GM19099 (cell line): ENCODE measurements around the gene SLC35F3.

Source experiments
- POLR2A ChIP-seq: IDR thresholded peaks from 3 replicates; pipeline ENCODE4 v1.6.1; 2011; ENCODE audit warnings: low read depth; ENCODE audit not compliant: insufficient read length; ENCODE audit errors: extremely low read depth

SLC35F3 gene

DNA sequence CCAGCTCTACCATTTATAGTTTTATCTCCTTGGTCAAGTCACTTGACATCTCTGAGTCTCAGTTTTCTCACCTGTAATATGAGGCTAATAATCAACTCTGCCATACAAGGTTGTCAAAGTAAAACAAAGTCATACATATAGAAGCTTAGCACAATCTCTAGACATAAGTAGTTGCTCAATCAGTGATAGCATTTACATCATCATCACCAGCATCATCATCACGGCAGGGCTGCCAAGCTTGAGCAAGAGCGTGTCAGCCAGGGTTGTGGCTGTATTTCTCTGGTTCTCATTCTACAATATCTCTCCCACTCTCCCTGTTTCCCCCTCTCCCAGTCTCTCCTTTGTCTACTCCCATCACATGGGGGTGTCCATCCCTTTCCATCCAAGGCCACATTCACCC lies 427.0 kb downstream of the SLC35F3 start:
- TF ChIP-seq POLR2A, result no peak

DNA sequence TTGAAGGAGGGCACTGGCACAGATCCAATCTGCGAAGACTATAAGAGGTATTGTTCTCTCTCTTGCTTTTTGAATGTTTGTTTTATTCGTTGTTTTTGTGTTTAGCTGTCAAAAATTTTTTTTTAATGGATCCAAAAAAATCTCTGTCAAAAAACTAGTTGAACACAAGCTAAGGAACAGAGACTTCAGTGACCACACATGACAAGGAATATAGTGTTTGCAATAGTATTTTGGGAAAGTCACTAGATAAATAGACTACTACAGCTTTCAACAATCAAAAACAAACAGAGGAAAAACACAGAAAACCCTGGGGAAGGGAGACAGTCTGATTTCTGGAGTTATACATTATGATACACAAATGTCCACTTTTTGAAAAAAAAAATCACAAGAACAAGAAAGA lies 431.9 kb downstream of the SLC35F3 start:
- no peak for TF ChIP-seq POLR2A

DNA sequence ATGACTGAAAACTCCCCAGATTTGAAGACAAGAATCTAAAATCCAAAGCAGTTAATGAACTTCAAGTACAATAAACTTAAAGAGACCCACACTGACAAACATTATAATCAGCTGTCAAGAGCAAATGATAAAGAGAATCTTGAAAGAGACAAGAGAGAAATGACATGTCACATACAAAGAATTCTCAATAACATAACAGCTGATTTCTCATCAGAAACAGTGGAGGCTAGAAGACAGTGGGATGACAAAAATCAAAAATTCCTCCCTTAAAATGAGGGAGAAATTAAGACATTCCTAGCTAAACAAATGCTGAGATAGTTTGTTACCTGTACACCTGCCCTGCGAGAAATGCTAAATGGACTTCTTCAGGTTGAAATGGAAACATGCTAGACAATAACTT lies 432.8 kb downstream of the SLC35F3 start:
- no peak for TF ChIP-seq POLR2A

DNA sequence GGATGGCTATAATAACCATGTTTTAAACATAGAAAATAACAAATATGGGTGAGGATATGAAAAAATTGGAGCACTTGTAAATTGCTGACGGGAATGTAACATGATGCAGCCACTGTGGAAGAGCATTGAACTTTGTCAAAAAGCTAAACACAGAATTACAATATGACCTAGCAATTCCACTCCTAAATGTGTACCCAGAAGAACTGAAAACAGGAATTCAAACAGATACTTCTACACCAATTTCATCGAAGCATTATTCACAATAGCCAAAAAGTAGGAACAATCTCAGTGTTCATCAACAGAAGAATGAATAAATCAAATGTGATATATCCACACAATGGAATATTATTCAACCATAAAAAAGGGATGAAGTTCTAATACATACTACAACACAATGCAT lies 436.1 kb downstream of the SLC35F3 start:
- TF ChIP-seq POLR2A, result no peak

DNA sequence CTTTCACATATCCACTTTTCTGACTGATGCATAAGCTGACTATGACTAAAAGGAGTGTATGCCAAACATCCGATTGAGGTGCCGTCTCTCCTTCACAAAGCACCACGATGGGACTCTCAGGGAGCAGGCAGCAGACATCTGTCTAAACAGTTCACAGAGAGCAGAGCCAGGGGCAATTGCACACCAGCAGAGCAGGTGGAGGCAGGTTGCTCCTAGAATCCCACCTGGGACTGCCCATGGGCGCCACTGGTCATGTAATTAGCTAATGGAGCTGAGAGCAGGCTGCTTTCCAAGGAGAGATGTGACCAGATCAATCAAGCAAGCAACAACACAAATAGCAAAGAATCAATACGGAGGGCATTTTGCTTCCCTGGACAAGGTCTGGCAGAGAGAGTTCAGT lies 438.3 kb downstream of the SLC35F3 start:
- TF ChIP-seq POLR2A, result no peak

DNA sequence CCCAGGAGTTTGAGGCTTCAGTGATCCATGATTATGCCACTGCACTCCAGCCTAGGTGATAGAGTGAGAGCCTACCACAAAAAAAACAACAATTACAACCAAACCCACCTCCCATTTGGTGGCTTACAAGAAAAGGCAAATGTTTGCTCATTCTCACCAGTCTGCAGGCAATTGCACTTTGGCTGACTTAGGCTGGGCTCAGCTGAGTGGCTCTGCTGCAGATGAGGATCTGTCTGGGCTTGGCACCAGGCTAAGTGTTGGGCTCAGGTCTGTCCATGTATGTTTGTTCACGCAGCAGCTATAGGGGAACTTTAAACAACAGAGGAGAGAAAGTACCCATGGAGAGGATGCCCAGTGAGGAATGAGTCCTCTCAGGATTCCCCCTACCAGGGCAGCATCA lies 440.8 kb downstream of the SLC35F3 start:
- no peak for TF ChIP-seq POLR2A

DNA sequence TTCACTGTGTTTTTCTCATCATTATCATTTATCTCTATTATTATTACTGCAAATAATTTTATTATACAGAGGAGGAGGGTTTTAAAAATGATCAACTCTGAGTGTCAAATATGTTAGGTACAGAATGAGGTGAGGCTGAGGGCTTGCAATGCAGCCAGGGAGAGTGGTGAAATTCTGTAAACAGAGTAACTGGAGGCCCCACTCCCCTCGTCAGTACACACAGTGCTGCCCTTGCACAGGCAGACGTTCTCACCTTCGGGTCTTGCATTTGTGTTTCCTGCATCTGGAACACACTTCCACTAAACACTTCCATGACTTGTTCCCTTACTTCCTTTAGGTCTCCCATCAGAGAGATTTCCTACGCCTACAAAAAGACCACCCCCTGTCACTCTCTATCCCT lies 444.5 kb downstream of the SLC35F3 start:
- TF ChIP-seq POLR2A, result no peak

DNA sequence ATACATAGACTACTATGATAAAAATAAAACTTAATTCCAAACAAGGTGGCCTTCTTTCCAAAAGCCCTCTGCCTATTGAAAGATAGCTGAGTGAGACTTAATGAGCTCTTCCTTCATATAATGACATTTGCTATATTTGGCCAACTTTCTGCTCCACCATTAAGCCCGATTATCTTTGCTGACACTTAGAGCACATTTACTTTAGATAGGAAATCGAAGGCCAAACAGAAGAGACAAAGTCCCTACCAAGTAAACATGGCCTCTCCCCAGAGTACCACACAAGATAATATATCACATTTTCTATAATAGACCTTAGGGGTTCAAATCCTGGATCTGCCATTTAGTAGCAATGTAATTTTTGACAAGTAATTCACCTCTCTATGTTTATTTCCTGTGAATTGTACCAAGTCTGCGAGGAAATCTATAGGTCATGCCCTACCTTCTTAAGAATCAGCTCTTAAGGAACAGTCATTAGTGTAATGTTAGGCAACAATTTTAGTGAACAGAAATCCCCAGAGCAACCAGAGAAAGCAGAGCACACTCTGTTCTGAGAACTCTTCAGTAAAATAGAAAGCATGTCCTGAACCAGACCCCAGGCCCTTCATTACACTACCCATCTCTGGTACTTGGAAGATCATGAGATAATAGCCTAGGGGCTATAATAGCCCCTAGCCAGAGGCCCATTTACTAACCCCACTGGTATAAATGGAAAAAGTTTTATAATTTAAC lies 451.5 kb downstream of the SLC35F3 start:
- TF ChIP-seq POLR2A, result no peak

DNA sequence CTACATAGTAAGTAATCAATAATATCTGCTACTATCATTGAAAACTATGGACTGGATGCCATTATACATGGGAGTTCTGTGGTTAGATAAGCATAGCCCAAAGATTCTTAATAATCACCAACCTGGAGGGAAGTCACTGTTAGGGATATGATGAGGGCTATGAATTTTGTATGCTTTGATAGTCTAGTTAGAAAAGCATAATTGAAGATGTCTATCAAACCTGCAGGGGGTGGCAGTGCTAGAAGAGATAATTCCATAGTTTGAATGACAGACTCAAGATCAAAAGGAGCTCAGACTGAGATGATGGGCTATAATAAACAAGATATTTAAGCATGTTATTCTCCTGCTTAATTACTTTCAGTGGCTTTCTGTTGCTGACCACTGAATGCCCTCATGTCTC lies 453.4 kb downstream of the SLC35F3 start:
- TF ChIP-seq POLR2A, result no peak

DNA sequence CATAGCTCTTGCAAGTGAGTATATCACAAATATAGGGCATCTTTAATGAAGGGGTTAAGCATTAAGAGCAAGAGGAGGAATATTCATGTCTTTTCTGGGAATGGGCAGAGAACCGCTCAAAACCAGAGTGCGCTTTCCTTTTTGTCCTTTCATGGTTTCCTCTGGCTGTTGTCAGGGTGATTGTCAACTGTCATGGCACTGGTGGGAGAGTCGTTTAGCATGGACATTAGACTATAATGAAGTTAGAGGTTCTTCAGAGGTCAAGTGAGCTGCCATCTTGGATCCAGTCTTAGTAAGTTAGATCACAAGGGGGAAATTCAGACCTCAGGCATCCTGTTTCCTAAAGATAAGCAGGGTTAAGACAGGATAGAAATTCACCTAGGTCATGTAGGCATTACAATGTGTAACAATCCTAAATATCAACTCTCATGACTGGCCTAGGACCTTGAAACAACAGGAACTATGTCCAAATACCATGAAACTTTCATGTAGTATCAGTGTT lies 456.7 kb downstream of the SLC35F3 start:
- TF ChIP-seq POLR2A, result no peak

DNA sequence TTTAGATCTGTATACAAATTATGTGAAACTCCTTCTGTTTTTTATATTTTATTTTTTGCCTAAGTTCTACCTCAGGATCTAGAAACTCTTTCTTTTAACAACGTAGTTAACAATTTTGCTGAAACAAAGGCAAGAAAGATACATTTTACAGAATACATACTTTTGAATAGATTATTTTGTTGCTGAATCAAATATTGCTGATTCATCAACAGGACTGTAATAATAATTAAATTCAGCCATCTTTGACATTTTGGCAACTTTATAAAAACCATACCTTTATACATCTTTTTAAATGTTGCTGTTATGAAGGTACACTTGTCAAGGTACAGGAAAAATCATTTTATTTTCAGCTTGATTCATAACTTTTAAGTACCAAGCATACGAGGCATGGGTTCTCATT lies 458.1 kb downstream of the SLC35F3 start:
- TF ChIP-seq POLR2A, result no peak

DNA sequence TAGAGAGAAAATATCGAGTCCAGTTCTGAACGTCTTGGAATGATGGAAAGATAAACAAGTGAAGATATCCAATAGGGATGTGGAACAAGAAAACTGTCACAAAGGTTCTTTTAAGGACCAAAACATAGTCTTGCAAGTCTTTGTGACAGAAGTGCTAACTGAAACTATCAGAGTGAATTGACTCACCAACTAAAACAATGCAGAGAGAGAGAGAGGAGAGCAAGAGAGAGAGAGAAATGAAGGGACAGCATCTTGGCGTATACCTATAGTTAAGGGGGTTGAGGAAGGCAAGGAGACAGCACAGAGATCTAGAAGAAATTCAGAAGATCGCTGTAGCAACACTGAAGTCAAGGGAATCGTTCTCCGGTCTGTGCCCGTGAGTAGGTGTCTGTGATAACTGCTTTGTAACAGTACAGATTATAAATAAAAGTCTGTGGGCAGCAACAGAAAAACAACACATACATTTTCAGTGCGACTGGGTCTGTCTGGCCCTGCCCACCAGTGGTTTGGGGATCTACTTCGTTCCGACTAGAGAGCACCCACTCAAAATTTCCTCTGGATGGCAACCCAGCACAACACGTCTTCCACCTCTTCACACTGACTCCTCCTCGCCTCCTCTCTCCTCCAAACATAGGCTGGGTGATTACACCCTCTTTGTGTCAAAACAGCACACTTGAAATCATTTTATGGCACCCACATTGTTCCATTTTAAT lies 464.0 kb downstream of the SLC35F3 start:
- TF ChIP-seq POLR2A, result no peak

DNA sequence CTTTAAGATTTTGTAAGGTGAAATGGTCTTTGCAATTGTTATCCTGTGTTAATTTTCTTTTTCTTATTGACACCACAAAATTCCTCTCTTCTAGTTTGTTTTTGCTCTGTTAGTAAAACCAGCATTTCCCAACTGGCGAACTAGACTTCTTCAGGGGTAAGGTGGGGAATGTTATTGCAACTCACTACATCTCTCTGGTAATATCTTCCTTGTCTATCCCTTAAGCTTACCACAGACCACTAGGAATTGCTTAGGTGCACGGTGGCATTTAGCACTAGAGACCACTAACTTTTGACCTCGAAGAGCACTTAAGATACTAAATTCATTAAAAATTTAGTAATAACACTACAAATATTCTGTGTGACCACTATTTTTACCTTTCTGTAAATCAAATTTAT lies 464.6 kb downstream of the SLC35F3 start:
- no peak for TF ChIP-seq POLR2A

DNA sequence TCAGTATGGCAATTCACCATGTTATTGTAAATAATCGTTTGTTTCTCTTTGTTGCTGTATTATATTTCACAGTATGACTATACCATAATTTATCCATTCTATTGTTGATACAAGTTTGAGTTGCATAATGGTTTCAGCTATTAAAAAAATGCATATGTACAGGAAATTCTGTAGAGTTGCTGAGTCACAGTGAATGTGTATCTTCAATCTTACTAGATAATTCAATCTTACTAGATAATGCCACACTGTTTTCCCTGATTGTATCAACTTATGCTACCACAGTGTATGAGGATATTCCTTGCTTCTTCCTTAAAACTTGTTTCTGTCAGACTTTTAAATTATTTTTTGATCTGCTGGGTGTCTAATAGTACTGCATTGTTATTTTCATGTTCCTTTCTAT lies 465.3 kb downstream of the SLC35F3 start:
- TF ChIP-seq POLR2A, result no peak

DNA sequence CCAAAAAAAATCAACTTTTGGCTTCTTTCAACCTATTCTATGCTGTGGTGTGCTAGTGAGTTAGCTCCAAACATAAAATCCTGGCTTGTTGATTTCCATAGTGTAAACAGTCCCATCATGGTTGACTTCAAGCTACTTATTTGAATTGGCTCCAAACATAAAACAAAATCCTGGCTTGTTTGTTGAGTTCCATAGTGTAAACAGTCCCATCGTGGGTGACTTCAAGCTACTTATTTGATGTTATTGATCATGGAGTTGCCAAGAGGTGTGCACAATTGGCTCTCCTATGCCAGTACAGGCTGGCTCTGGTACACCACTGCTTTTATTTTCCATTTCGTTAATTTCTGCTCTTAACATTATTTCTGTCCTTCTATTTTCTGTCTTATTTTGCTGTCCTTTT lies 466.9 kb downstream of the SLC35F3 start:
- TF ChIP-seq POLR2A, result no peak

DNA sequence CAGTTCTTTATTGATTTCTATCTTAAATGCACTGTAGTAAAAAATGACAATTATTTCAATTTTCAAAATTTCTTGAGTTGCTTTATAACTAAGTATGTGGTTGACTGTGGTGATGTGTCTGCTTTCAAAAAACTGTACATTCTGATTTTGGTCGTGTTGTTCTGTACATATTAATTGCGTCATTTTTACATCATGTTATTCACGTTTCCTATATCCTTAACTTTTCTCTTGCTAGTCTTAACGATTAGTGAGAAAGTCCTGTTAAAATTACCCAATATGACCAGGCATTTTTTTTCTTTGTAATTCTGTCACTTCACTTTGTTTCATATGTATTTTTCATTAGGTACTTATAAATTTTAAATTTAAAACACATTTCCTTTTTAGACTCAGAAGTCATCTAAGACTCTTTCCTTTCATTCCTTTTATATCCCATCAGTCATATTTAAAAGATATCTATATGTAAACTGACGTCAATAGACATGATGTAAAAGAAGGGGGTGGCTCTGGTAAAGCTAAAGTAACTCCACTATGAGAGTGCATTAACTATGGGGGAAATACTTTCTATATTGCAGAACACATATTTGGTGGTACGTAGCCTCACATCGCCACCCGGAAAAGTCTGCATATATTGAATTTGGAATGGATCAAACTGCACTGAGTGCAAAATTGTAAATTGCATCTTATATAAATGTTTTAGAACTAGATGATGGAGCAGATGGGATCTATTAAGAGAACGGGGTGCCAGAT lies 467.7 kb downstream of the SLC35F3 start:
- TF ChIP-seq POLR2A, result no peak
